ENCODE measurements around the gene ANLN. TPM values are rescaled to one million over a fixed set of nuclear protein-coding genes. Genes with fewer than 3 reads are reported as not detected.

Gene ANLN
- total RNA-seq, 4 donors from 2014 or later = 0.73 to 1.8 (median 1.3) TPM

DNA sequence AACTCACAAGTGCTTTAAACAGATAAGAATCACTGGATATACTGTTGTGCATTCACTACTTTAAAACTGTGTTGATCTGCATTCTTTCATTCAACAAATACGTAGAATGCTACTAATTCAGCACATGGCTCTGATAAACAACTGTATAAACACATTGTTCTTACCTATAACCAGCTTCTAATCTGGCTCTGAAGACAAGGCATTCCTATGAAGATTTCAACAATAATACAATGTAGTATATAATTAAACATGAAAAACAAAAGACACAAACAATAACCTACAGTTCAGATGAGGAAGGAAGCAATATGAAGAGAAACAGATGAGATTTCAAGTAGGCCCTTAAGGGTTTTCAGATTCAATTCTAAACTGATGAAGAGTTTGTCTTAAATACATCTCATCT lies 31.1 kb upstream of the ANLN start:
- TF ChIP-seq CTCF (IDR thresholded peaks at IDR 0.05 in 4 of 5, conservative IDR thresholded peaks at IDR 0.05 in 1 of 5) (no peak), POLR2A (IDR thresholded peaks at IDR 0.05) (no peak)
- Histone ChIP-seq H3K4me1 (no peaks in the 10 kb centered on the region), H3K27ac (no peak overlapping the region), H3K4me3 (no peak overlapping the region), H3K27me3 (no peaks in the 10 kb centered on the region), H3K36me3 (no peaks in the 10 kb centered on the region), H3K9me3 (no peaks in the 10 kb centered on the region)
- ATAC-seq = no peak
- in situ Hi-C loops (cut with MboI; ENCODE audit: low sequenced_read_pairs in 4 of 4) = no loop called here
- DNase-seq = no peak
- intact Hi-C loops (cut with DNase I; ENCODE audit: low total_unique reads) = no loop called here

GRCh38 chr7:36360244-36360643 lies 29.4 kb upstream of the ANLN start:
- Histone ChIP-seq H3K36me3 (no peaks in the 10 kb centered on the region), H3K27ac (no peak overlapping the region), H3K9me3 (no peaks in the 10 kb centered on the region), H3K27me3 (no peaks in the 10 kb centered on the region), H3K4me3 (no peak overlapping the region), H3K4me1 (no peaks in the 10 kb centered on the region)
- ATAC-seq (no peak), DNase-seq (no peak)
- intact Hi-C loops (cut with DNase I; ENCODE audit: low total_unique reads) = no loop called here
- in situ Hi-C loops (cut with MboI; ENCODE audit: low sequenced_read_pairs in 4 of 4) = no loop called here
- no peak for TF ChIP-seq POLR2A (IDR thresholded peaks at IDR 0.05)

DNA sequence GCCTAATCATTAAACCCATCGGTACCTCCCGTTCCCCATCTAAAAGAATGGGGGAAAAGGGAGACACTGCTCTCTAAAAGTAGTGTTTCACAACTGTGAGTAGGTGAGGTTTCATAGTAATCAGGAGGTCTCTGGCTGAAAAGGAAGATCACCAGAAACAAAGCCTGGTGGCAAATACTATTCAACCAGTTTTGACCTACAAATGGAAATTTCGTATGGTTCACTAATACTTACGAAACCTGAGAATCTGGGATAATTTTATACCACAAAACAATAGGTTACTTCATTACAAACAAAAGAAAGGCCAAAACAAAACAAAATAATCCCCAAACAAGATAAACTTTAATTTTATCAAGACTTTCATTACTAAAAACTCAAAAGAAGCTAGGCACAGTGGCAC lies 28.4 kb upstream of the ANLN start:
- Histone ChIP-seq H3K4me3 (no peak overlapping the region), H3K27me3 (no peaks in the 10 kb centered on the region), H3K9me3 (no peaks in the 10 kb centered on the region), H3K4me1 (no peaks in the 10 kb centered on the region), H3K36me3 (no peaks in the 10 kb centered on the region), H3K27ac (no peak overlapping the region)
- ATAC-seq = no peak
- intact Hi-C loops (cut with DNase I; ENCODE audit: low total_unique reads) = no loop called here
- TF ChIP-seq POLR2A (IDR thresholded peaks at IDR 0.05) (no peak), CTCF (IDR thresholded peaks at IDR 0.05 in 4 of 5, conservative IDR thresholded peaks at IDR 0.05 in 1 of 5) (no peak)
- no peak for DNase-seq
- in situ Hi-C loops (cut with MboI; ENCODE audit: low sequenced_read_pairs in 4 of 4) = no loop called here

DNA sequence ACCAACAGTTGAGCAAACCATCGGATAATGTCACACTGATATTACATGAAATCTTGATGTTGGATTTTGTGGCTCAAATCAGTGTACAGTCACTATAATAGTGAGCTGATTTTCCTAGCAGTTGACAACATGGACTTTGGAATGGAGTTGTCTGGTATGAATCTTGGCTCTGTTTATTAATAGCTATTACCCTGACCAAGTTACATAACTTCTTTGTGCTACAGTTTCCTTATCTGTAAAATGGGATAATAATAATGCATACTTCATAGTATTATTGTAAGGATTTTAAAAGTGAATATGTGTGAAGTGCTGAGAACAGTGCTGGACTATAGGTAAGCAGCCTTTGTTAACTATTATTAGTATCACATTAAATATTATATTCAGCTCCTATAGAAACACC lies 26.1 kb upstream of the ANLN start:
- no peak for TF ChIP-seq POLR2A (IDR thresholded peaks at IDR 0.05)
- no peak overlapping the region for H3K4me3 ChIP-seq
- H3K36me3 ChIP-seq = no peaks in the 10 kb centered on the region
- H3K9me3 ChIP-seq = no peaks in the 10 kb centered on the region
- H3K4me1 ChIP-seq = peaks cover 0 to 4% of the 10 kb centered on the region in 2 donors
- H3K27me3 ChIP-seq = no peaks in the 10 kb centered on the region
- in situ Hi-C loops (cut with MboI; ENCODE audit: low sequenced_read_pairs in 4 of 4) (no loop called here), intact Hi-C loops (cut with DNase I; ENCODE audit: low total_unique reads) (no loop called here)
- no peak for DNase-seq
- ATAC-seq = no peak
- H3K27ac ChIP-seq = no peak overlapping the region

GRCh38 chr7:36366005-36366717 lies 23.5 kb upstream of the ANLN start:
- DNase-seq (no peak), ATAC-seq (no peak)
- Histone ChIP-seq H3K27me3 (no peaks in the 10 kb centered on the region), H3K4me1 (peaks cover 0 to 4% of the 10 kb centered on the region in 2 donors), H3K27ac (peak overlapping the region in 1 of 4 donors; percentile 45), H3K4me3 (peak overlapping the region; percentile 54 to 84 (median 71)), H3K9me3 (no peaks in the 10 kb centered on the region), H3K36me3 (no peaks in the 10 kb centered on the region)
- in situ Hi-C loops (cut with MboI; ENCODE audit: low sequenced_read_pairs in 4 of 4) (no loop called here), intact Hi-C loops (cut with DNase I; ENCODE audit: low total_unique reads) (no loop called here)
- TF ChIP-seq POLR2A (IDR thresholded peaks at IDR 0.05) = no peak

DNA sequence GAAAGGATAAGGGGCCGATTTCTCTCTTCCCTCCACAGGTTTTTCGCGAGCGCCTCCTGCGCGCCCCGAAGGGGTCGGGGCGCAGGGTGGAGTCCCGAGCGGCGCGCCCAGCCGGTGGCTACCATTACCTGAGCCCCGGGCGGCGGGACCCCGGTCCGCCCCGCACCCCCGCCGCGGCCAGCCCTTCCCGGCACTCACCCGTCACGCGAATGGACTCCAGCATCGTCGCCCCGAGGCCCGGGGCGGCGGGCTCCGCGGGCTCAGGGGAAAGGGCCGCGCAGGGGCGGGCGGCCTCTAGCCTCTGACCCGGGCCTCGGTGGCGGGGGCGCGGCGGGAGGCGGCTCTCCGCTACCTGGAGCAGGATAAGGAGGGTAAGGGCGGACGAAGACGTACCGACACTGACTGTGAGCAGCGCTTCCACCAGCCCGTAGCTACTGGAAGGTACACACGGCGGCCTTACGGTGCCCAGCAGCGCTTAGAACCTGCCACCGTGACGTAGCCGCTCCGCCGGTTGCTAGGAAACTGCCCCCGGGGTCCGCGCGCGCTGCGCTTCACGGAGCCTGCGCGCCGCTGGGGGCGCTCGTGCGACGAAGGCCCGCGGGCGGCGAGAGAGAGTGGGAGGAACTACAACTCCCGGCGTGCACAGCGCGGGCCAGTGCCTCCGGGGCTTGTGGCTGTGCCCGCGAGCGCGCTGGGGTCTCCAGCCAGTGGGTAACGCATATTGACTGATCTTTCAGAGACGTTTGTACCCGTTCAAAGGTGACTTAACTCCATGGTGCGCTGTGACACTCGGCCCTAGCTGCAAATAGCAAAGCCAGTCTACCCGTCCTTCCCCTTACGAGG lies 22.7 kb upstream of the ANLN start:
- no peak for TF ChIP-seq POLR2A (IDR thresholded peaks at IDR 0.05)
- TF ChIP-seq CTCF (IDR thresholded peaks at IDR 0.05 in 4 of 5, conservative IDR thresholded peaks at IDR 0.05 in 1 of 5) = peak; percentile 84 to 93 (median 89)
- H3K9me3 ChIP-seq = no peaks in the 10 kb centered on the region
- intact Hi-C loops (cut with DNase I; ENCODE audit: low total_unique reads) = loop anchor here (1.0 kb wide), 1 partner anchor 22 kb away; the partner anchor contains the start of gene ANLN
- in situ Hi-C loops (cut with MboI; ENCODE audit: low sequenced_read_pairs in 4 of 4) = no loop called here
- H3K4me1 ChIP-seq = peaks cover 0 to 4% of the 10 kb centered on the region in 2 donors
- peak; percentile 96 to 97 for ATAC-seq
- H3K4me3 ChIP-seq = peak overlapping the region; percentile 54 to 84 (median 71)
- H3K36me3 ChIP-seq = no peaks in the 10 kb centered on the region
- H3K27me3 ChIP-seq = no peaks in the 10 kb centered on the region
- H3K27ac ChIP-seq = peak overlapping the region; percentile 35 to 64 (median 44)
- peak; percentile 54 to 74 for DNase-seq
